ENCODE data around the gene PTBP1. TPM values are rescaled to one million over a fixed set of nuclear protein-coding genes. Genes with fewer than 3 reads are reported as not detected.

Gene PTBP1
- total and polyA plus RNA-seq, 2 donors (not counting 3 experiments of a cell fraction or from before 2014, with no cell fraction given) = 382 to 623 TPM

GRCh38 chr19:843180-843835, 46.1 kb downstream of the PTBP1 start:
- POLR2A ChIA-PET = no interaction called here
- dilution Hi-C loops (cut with MboI; ENCODE audit: extremely low pct_ligation_motif_present, low sequenced_read_pairs) (no loop called here), intact Hi-C loops (cut with micrococcal nuclease) (no loop called here)
- no TSS peak for BruUV-seq (replicated peaks)
- Histone ChIP-seq H4K20me1 (replicated peaks; ENCODE audit: control insufficient read depth, extremely low read depth, insufficient read depth, low read length) (no peaks in the 10 kb centered on the region), H2AFZ (ENCODE audit: low read depth, low read length) (no peak overlapping the region), H3K4me1 (ENCODE audit: control insufficient read depth, extremely low read depth, insufficient read depth, low read length) (no peaks in the 10 kb centered on the region), H3K36me3 (ENCODE audit: control insufficient read depth in 2 of 2, extremely low read depth in 1 of 2, insufficient read depth in 2 of 2, low read length in 2 of 2) (no peaks in the 10 kb centered on the region), H3K9ac (replicated peaks; ENCODE audit: extremely low read depth, insufficient read depth, low read length) (no peak overlapping the region), H3K27me3 (ENCODE audit: control insufficient read depth in 2 of 2, insufficient read depth in 2 of 2, low read length in 2 of 2) (peaks cover 0 to 6% of the 10 kb centered on the region in 2 experiments), H3K9me3 (replicated peaks; ENCODE audit: control insufficient read depth, insufficient read depth, low read length) (no peaks in the 10 kb centered on the region), H3K27ac (ENCODE audit: insufficient read depth, low read depth, low read length) (no peak overlapping the region), H3K4me3 (replicated peaks in 1 of 3; ENCODE audit: insufficient read depth in 1 of 3, low read depth in 1 of 3, low read length in 3 of 3) (no peak overlapping the region), H3K4me2 (ENCODE audit: insufficient read depth, low read length) (no peak overlapping the region), H3K9me1 (replicated peaks; ENCODE audit: control insufficient read depth, extremely low read depth, insufficient read depth, low read length) (no peaks in the 10 kb centered on the region), H3K79me2 (ENCODE audit: control insufficient read depth, insufficient read depth, low read length) (no peaks in the 10 kb centered on the region)
- FAIRE-seq (no peak), DNase-seq (ENCODE audit: low read depth, low spot score) (no peak)
- CTCF ChIA-PET = no interaction called here
- TF ChIP-seq POLR2AphosphoS5 (IDR thresholded peaks at IDR 0.05; ENCODE audit: insufficient read depth, low read depth, low read length) = no peak
- TF ChIP-seq EZH2 (IDR thresholded peaks at IDR 0.05; ENCODE audit: borderline replicate concordance, low read depth, low read length, severe bottlenecking) = peak; percentile 64
- TF ChIP-seq GATA2 (IDR thresholded peaks at IDR 0.05; ENCODE audit: insufficient read depth, insufficient read length, low read depth, low read length) = no peak
- no peak for TF ChIP-seq FOS (IDR thresholded peaks at IDR 0.05; ENCODE audit: borderline replicate concordance, insufficient read depth, low read length)
- no peak for TF ChIP-seq POLR2A (IDR thresholded peaks at IDR 0.05; ENCODE audit: low read depth, low read length)

- intact Hi-C loops (cut with micrococcal nuclease) (no loop called here), dilution Hi-C loops (cut with MboI; ENCODE audit: extremely low pct_ligation_motif_present, low sequenced_read_pairs) (no loop called here)
- TF ChIP-seq GATA2 (IDR thresholded peaks at IDR 0.05; ENCODE audit: insufficient read depth, insufficient read length, low read depth, low read length) (no peak), POLR2AphosphoS5 (IDR thresholded peaks at IDR 0.05; ENCODE audit: insufficient read depth, low read depth, low read length) (no peak), POLR2A (IDR thresholded peaks at IDR 0.05; ENCODE audit: low read depth, low read length) (no peak), JUN (IDR thresholded peaks at IDR 0.05; ENCODE audit: borderline replicate concordance, insufficient read depth, insufficient read length, low read depth) (no peak), MAX (IDR thresholded peaks at IDR 0.05; ENCODE audit: insufficient read depth, insufficient read length) (no peak), CTCF (IDR thresholded peaks at IDR 0.05; ENCODE audit: extremely low read depth in 1 of 2, insufficient read depth in 1 of 2, low read depth in 1 of 2, low read length in 2 of 2) (no peak), EZH2 (IDR thresholded peaks at IDR 0.05; ENCODE audit: borderline replicate concordance, low read depth, low read length, severe bottlenecking) (peak; percentile 71)
- no peak for FAIRE-seq
- Histone ChIP-seq H3K4me2 (ENCODE audit: insufficient read depth, low read length) (no peak overlapping the region), H3K9ac (replicated peaks; ENCODE audit: extremely low read depth, insufficient read depth, low read length) (no peak overlapping the region), H3K9me1 (replicated peaks; ENCODE audit: control insufficient read depth, extremely low read depth, insufficient read depth, low read length) (no peaks in the 10 kb centered on the region), H4K20me1 (replicated peaks; ENCODE audit: control insufficient read depth, extremely low read depth, insufficient read depth, low read length) (no peaks in the 10 kb centered on the region), H3K4me1 (ENCODE audit: control insufficient read depth, extremely low read depth, insufficient read depth, low read length) (no peaks in the 10 kb centered on the region), H2AFZ (ENCODE audit: low read depth, low read length) (no peak overlapping the region), H3K79me2 (ENCODE audit: control insufficient read depth, insufficient read depth, low read length) (no peaks in the 10 kb centered on the region), H3K36me3 (ENCODE audit: control insufficient read depth in 2 of 2, extremely low read depth in 1 of 2, insufficient read depth in 2 of 2, low read length in 2 of 2) (no peaks in the 10 kb centered on the region), H3K4me3 (replicated peaks in 1 of 3; ENCODE audit: insufficient read depth in 1 of 3, low read depth in 1 of 3, low read length in 3 of 3) (no peak overlapping the region), H3K27ac (ENCODE audit: insufficient read depth, low read depth, low read length) (no peak overlapping the region), H3K9me3 (replicated peaks; ENCODE audit: control insufficient read depth, insufficient read depth, low read length) (no peaks in the 10 kb centered on the region), H3K27me3 (ENCODE audit: control insufficient read depth in 2 of 2, insufficient read depth in 2 of 2, low read length in 2 of 2) (peaks cover 0 to 6% of the 10 kb centered on the region in 2 experiments)
- BruUV-seq (replicated peaks) = no TSS peak
- ChIA-PET CTCF (no interaction called here), POLR2A (no interaction called here)
- no peak for DNase-seq (ENCODE audit: low read depth, low spot score)
Measured at GRCh38 chr19:843836-844545, 46.7 kb downstream of the PTBP1 start.

Measured in endothelial cell of umbilical vein (primary cell).